Ureter (tissue), 1 donor: ENCODE results near the gene SWI5. TPM values are rescaled to one million over a fixed set of nuclear protein-coding genes. Genes with fewer than 3 reads are reported as not detected.
"Not testable (repeated sequence)": the region's sequence is repeated elsewhere in the genome, so short reads cannot be mapped to it uniquely, and the experiment has no call there.

Source experiments
- DNase-seq: peaks from one replicate; pipeline ENCODE4 v3.0.0-alpha.2; 2020; ENCODE audit warnings: low spot score
- total RNA-seq: library from RNA; stranded (reverse); gene quantifications from one replicate; pipeline ENCODE4 v1.2.4, GENCODE V29; 2023
- donor health status: DM: yes; HTN: yes; CAD: no.

The SWI5 gene
- total RNA-seq, result 21.9 TPM

DNA sequence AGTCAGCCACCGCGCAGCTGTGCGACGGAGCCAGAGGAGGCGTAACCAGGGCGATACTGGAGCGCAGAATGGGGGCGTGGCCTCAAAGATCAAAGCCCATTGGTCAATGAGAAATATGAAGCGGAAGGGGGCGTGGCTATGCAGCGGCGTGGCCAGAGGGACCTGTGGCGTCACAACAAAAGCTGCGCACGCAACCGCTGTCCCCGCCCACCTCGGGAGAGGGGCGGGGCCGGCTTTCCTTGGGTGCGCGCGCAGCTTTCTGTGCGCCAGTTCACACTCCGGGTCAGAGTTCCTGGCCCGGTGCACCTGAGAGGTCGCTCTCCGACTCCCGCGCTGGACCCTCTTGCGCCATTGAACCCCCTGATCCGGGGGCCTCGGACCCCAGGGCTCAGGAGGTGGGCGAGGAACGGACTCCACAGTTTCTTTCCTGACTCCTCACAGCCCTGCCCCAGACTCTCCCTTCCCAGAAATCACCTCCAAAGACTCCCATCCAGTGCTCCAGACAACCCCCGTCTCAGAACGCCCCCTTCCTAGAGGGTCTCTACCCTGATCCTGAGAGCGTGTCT, at the start of gene SWI5:
Gene SWI5 (plus strand): TSS at position 269 of the 566 bp plus-strand sequence.
- peak; percentile 100 for DNase-seq

DNA sequence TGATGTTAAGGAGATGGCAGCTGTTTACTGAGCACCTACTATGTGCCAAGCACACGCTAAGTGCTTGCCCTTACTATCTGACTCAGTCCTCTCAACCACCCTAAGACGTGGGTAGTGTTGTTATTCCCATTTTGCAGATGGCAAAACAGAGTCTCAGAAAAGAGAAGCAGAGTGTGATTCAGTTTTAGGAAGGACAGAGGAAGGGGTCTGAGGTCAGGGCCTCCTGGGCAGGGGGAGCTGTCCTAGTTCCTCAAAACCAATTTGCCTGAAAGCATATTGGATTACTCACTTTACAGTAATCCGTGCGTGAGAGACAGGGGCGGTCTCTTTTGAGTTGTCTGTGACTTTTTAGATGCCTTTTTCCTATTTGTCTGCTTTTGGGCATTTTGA, 49.7 kb upstream of the SWI5 start:
- DNase-seq, result no peak

DNA sequence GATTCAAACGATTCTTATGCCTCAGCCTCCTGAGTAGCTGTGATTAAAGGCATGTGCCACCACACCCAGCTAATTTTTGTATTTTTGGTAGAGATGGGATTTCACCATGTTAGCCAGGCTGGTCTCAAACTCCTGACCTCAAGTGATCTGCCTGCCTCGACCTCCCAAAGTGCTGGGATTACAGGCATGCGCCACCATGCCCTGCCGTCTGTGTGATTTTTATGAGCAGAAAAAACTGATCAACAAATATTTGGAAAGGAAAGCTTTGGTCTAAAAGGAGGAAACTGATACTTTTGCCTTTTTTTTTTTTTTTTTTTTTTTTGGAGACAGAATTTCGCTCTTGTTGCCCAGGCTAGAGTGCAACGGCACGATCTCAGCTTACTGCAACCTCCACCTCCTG, 45.2 kb upstream of the SWI5 start:
- not testable (repeated sequence) for DNase-seq

DNA sequence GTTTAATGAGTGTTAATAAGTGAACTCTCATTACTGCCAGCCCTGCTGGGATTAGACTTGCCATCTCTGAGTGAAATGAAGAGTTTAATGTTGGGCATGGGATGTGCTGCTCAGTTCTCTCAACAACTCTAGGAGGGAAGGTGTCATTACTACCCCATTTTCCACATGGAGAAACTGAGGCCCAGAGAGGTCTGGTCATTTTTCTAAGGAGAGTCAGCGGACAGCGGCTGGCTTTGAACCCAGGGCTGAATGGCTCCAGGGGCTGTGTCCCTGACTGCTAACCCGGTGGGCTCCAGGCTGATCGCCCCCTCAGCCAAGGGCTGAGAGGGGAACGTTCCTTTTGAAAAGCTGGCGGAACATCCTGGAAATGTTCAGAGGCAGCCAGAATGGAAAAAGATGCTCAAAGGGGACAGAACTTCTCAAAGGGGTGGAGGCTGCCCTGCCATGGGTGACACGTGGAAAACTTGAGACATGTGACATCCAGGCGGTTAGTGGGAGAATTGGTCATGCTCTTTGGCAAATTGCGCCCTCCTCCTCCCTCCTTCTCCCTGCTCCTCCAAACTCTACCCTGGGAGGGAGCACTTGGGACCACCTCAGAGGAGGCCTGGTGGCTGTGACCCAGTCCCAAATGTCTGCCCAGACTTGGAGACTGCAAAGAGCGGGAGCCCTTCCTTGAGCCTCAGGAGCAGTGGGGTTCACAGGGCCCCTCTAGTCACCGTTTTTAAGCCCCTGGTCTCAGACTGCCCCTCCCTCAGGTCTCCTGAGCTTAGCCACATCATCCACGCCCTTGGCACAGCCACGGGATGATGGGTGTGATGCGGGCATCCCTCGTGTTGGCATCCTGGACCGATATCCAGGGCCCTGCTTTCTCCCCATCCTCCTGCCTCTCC, 44.2 kb upstream of the SWI5 start:
- DNase-seq, result no peak

DNA sequence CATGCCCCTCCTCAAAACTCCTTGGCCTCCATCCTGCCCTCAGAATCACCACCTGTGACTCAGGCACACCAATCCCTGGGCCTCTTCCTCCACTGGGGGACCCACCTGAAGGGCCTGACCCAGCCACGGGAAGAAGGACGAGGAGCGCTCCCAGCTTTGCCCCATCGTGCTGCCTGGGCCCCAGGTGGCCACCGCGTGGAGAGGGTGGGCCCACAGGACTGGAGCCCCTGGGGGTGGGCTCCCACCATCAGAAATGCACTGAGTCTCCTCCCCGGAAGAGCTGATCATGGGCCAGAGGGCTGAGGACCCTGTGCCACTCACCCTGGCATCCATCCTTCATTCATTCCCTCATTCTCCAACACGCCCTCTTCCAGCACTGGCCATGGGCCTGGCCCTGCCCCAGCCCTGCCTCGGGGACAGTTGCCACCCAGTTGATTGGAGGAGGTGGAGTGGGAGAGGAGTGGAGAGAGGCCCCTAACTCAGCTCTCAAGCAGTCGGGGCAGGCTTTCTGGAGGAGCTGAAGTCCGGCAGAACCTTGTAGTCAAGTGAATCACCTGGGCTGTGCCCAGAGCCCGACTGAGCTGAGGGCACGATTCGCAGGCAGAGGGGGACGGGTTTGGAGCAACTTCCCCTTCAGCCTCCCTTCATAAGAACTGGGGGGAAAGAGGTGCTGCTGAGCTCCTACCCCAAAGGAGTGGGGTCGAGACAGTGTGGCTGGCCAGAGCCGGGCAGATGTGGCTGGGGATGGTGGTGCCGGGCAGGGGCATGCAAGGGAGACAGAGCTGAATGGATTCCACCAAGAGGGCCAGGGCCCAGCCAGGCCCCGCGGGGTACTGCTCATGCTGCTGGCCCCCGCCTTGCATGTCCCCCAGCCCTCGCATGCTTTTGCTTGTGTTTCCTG, 43.3 kb upstream of the SWI5 start:
- no peak for DNase-seq

DNA sequence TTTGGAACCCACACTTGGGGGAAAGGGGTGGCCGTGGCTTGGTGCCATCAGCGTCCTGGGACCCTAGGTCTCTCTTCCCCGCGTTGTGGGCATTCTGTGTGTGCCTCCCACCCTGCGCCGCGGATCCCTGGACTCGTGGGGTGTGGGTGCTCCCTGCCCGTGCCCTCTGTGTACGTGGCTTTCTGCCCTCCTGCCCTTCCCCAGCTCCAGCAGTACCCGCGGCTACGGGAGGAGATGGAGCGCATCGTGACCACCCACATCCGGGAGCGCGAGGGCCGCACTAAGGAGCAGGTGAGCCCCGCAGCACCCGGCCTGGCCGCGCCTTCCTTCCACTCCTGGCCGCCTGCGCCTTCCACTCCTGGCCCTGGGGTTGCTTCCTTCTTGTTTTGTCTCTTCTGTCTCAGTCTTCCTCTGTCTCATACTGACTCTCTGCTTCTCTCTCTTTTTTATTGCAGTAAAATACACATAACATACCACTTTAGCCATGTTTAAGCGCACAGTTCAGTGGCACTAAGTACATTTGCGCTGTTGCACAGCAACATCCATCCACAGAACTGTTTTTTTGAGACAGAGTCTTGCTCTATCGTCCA, 42.2 kb upstream of the SWI5 start:
- no peak for DNase-seq

DNA sequence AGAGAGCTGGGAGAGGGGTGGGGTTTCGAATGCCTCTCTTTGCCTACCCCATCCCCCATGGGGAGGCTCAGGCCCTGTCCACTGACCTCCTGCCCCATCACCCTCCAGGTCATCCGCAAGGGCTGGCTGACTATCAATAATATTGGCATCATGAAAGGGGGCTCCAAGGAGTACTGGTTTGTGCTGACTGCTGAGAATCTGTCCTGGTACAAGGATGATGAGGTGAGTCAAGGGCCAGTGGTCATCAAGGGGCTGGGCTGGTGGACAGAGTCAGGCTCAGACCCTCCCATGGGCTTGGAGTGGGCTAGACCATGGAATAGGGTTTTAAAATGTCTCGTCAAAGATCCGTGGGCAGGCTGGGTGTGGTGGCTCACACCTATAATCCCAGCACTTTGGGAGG, 34.0 kb upstream of the SWI5 start:
- DNase-seq, result no peak

DNA sequence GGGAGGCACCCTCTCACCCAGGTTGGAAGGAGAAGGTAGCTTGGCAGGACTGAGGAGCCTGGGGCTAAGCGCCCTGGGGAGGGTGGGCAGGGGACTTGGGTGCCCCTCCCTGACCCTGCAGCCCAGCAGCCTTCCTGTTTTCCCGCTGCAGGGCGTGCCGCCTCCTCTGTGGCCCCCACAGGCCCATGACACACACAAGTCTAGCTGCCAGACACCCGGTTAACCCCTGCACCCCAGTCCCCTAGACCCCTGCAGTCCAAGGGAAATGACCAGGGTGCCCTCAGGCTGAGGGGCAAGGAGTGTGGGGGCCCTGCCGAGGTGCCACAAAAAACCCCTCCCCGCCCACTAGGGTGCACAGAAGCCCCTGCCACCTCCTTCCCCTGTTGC, 33.3 kb upstream of the SWI5 start:
- no peak for DNase-seq

DNA sequence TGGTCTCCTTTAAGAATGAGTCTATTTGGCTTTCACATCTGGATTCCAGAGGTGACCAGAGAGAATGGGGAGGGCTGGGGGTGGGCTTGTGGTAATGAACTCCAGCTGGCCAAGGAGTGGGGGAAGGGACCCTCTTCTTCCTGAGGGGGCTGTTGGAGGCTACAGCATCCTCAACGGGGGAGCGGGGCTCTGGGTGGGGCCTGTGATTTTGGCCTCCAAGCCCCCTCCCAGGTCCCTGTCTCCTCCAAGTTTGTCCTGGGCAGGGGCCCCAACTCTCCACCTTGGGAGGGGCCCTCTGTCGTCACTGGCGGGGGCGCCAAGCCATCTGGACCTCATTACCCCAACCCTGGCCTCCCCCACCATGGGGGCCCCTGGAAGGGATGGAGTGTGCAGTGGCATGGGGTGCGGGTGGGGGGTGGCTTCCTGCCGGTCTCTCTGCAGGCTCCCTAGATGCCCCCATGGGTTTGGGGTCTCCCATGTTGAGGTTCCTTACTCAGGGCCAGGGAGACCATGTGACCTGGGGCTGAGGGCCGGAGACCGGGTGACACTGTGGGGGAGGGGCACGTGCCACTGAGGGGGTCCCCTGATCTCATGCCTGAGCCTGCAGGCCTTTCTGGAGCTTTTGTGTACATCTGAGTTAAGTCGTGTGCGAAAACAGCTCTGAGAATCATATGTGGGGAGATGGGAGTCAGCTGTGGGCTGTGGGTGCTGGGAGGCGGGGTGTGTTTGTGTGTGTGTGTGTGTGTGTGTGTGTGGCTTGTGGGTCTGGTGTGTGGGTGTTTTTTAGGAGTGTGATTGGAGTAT, 32.7 kb upstream of the SWI5 start:
- DNase-seq, result no peak

DNA sequence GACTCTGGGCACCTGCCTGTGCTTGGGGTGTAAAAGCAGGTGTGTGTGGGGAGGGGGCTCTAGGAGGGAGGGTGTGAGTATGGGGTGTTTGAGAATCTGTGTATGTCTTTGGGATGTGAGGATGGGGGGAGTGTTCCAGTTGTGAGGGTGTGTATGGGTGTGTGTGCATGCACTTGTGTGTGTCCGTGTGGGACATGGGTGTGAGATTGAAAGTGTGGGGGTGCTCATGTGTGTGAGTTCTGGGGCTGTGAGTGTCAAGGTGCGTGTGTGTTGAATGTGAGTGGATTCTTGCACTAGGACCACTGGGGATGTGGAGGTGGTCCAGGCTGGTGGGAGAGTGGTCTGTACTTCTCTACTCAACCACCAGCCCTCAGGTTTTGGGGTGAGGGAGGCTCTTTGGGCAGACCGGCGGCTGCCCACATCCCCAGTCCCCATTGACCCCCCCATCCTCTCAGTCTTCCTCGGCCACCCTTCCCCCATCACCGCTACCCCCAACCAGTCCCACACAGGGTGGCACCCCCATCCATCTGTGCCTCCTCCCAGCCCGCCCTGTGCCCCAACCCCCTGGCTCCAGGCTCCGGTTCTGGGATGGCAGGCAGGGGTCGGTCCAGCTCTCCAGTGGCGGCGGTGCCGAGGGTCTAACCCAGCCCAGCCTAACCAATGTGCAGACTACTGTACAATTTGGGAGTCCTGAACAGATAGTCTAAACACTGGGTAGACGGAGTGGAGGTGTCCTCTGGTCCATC, 31.8 kb upstream of the SWI5 start:
- DNase-seq, result no peak

DNA sequence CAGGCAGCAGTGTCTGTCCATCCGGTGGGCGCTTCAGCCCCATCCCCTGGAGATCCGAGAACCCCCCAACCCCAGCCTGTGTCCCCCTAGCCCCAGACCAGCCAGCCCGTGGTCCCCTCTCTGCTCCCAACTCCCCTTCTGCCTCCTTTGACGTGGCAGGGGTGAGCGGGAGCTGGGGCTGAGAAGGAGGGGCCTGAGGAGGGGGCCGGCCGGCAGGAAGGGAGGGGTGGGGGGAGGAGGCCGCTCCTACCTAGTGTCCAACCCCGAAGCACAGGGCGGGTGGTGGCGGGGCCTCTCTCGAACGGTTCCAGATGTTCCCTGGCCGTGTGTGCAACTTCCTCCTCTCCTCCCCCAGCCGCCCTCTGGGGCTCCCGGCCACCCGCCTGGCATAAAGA, 31.2 kb upstream of the SWI5 start:
- DNase-seq, result peak; percentile 83

DNA sequence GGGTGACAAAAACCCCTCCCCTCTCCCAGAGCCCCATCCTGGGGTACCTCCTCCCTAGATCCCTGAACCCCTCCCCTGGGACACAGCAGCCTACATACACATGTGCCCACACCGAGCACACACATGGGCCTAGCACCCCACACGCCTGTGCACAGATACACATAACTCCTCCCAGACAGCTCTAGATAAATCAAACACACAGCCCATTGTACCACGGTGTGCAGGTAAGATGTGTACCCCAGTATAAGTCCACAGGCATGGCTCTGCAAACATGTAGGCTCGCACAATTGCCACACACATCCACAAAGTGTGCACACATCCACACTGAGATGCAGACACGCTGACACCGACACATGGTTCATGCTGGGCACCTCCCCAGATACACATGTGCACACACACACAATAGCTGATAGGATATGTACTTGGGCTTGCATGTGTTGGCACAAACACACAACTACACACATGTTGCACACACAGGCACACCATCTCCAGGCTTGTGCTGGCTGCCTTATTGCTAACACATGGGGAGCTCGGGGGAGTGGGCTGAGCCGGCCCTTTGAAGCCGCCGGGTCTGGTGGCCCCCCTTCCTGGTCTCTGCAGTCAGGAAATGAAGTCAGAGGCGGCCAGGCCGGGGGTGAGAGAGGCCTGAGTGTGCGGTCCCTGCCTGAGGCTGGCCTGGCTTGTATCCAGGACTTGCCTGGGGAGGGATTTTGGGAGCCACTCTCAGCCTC, 30.5 kb upstream of the SWI5 start:
- no peak for DNase-seq

DNA sequence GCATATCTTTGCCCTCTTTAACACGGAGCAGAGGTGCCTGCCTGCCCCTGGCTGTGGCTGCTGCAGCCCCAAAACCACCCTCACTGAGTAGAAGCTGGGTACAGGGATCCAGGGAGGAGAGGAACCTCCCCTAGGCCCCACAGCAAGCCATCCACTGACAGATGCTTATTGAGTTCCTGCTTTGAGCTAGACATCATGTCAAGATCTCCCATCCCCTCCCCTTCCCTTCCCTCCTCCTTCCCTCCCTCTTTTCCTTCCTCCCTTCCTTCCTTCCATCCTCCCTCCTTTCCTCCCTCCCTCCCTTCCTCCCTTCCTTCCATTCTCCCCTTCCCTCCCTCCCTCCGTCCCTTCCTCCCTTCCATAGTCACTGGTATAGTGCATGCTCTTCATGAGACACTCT, 29.6 kb upstream of the SWI5 start:
- DNase-seq, result no peak

DNA sequence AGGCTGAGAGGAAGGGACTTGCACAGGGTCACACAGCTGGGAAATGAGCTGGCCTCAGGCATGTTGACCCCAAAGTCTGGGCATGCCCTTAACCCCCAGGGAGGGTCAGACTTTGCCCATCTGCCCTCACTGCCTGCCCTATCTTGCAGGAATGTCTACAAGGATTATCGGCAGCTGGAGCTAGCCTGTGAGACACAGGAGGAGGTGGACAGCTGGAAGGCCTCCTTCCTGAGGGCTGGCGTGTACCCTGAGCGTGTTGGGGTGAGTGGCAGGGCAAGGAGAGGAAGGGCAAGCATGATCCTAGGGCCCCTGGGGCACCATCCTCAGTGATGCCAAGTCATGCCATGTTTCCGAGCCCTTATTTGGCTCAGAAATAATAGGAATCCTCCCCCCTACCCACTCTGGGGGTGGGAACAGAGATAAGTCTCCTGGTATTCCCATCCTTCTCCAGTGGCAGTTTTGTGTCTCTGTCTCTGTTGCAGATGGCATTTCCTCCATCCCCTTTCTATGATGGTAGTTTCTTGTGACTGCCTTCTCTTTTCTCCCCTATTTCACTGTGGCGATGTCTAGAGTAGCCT, 28.8 kb upstream of the SWI5 start:
- no peak for DNase-seq

DNA sequence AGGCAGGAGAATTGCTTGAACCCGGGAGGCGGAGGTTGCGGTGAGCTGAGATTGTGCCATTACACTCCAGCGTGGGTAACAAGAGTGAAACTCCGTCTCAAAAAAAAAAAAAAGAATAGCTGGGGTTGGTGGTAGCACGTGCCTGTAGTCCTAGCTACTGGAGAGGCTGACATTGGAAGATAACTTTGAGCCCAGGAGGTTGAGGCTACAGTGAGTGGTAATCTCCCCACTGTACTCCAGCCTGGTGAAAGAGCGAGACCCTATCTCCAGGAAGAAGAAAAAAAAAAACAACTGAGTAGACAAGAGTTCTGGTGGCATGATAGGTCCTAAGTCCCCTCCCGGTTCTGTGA, 26.5 kb upstream of the SWI5 start:
- DNase-seq, result no peak

DNA sequence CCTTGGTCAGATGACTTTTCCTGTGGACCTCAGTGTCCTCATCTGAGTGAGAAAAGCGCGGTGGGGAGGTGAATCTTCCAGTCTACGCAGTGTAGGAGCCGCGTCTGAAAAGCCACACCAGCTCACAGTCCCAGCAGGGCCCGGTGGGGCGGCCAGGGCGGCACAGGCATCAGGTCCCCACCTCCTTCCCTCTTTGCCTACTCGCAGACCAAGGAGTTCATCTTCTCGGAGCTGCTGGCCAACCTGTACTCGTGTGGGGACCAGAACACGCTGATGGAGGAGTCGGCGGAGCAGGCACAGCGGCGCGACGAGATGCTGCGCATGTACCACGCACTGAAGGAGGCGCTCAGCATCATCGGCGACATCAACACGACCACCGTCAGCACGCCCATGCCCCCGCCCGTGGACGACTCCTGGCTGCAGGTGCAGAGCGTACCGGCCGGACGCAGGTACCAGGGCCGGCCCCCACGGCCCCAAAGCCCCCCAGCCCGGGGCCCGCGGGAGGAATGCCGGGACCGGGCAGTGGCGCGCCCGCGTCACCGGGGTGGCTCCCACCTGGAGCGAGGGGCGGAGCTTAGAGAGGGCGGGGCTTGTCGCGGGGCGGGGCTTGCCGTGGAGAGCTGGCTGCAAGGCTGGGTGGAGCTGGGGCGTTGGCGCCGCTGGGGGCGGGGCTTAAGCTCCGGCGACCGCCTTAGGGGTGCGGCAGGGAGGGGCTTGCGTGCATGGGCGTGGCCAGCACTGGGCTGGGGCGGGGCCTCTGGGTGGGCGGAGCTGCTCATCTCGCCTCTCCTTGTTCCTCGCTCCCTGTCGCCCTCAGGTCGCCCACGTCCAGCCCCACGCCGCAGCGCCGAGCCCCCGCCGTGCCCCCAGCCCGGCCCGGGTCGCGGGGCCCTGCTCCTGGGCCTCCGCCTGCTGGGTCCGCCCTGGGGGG, 25.9 kb upstream of the SWI5 start:
- peak; percentile 94 for DNase-seq

DNA sequence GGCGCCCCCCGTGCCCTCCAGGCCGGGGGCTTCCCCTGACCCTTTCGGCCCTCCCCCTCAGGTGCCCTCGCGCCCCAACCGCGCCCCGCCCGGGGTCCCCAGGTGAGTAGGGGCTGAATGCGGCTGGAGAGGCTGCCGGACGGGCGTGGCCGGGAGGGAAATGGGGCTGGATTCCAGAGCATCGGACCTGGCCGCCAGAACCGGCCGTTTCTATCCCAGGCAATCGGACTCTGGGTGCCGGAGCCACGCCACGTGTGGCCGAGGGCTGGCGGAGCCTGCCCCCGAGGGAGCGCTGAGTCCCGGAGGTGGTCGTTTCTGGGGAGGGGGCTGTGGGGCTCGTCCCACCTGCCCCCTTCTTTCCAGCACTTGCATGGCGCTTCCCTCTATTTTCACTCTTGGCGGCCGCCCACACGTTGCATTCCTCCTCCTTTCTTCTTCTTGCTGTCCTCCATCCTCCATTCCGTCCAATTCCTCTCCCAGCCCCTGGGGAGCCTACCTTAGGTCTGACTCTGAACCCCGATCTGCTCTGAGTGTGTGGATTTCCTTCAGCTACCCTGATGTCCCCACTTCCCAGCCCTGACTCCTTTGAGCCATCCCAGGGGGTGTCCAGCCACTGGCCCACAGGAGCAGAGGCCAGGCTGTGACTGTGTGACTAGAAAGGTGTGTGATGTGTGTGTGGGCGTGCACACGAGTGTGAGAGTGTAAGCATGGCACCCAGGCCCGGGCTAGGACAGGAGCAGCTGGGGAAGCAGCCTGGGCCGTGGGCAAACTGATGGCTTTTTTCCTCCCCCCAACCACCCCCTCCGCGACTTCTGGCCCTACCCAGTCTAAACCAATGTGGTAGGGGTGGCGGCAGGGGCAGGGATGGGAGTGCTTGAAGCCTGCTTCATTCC, 25.0 kb upstream of the SWI5 start:
- no peak for DNase-seq

DNA sequence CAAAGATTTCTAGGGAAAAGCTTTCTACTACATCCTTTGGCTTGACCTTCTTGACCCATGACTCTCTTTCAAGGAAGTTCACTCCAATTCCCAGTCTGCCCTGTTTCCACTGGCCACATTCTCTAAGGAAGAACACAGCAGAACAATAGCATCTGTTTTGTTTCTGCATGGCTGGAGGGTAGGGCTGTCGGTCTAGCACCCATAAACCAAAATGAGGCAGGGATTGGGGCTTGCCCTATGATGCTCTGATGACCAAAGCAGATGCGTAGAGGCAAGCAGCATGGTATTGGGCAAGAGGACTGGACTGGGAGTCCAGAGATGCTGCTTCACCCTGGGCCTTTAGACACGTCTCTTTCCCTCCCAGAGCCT, 24.4 kb upstream of the SWI5 start:
- DNase-seq, result no peak
